ENCODE measurements around the gene CTDSP1.

The CTDSP1 gene

GRCh38 chr2:218405086-218405745 is 5.5 kb downstream of the CTDSP1 start:
- TF ChIP-seq NFIC (IDR thresholded peaks at IDR 0.05) (no peak), CREB1 (IDR thresholded peaks at IDR 0.05; ENCODE audit: low read depth) (no peak), ZBTB7A (IDR thresholded peaks at IDR 0.05; ENCODE audit: low read depth) (no peak), TEAD4 (IDR thresholded peaks at IDR 0.05) (no peak), CEBPB (IDR thresholded peaks at IDR 0.05) (no peak), TAF1 (IDR thresholded peaks at IDR 0.05; ENCODE audit: low read depth) (no peak), FOXM1 (IDR thresholded peaks at IDR 0.05; ENCODE audit: borderline replicate concordance, low read depth) (no peak), EGR1 (IDR thresholded peaks at IDR 0.05) (no peak), USF1 (IDR thresholded peaks at IDR 0.05) (no peak), MAX (IDR thresholded peaks at IDR 0.05) (no peak), YY1 (IDR thresholded peaks at IDR 0.05; ENCODE audit: low read depth) (no peak), REST (IDR thresholded peaks at IDR 0.05; ENCODE audit: low read depth) (no peak), TCF12 (IDR thresholded peaks at IDR 0.05; ENCODE audit: low read depth) (no peak), EP300 (IDR thresholded peaks at IDR 0.05; ENCODE audit: borderline replicate concordance) (no peak)

DNA sequence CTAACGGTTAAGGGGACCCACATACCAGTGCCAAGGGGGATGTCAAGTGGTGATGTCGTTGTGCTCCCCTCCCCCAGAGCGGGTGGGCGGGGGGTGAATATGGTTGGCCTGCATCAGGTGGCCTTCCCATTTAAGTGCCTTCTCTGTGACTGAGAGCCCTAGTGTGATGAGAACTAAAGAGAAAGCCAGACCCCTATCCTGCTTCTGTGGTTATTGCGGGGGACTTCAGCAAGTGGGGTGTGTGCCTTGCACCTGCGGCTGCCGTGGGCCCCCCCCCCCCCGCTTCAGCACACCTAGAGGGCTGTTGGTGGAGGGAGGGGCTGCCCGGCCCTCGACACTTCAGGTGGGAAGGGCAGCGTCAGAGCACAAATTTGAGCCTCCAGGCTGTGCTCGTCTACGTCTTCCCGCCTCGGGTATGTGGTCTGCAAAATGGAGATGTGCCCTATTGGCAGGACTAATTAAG is 6.1 kb downstream of the CTDSP1 start:
- TF ChIP-seq TAF1 (IDR thresholded peaks at IDR 0.05; ENCODE audit: low read depth): no peak
- TF ChIP-seq FOXM1 (IDR thresholded peaks at IDR 0.05; ENCODE audit: borderline replicate concordance, low read depth): no peak
- TF ChIP-seq REST (IDR thresholded peaks at IDR 0.05; ENCODE audit: low read depth): no peak
- 0 out of 2 replicates have a peak, but pooled peaks have one; percentile 26 for TF ChIP-seq ZBTB7A (IDR thresholded peaks at IDR 0.05; ENCODE audit: low read depth)
- no peak for TF ChIP-seq EP300 (IDR thresholded peaks at IDR 0.05; ENCODE audit: borderline replicate concordance)
- TF ChIP-seq YY1 (IDR thresholded peaks at IDR 0.05; ENCODE audit: low read depth): no peak
- no peak for TF ChIP-seq MAX (IDR thresholded peaks at IDR 0.05)
- no peak for TF ChIP-seq CREB1 (IDR thresholded peaks at IDR 0.05; ENCODE audit: low read depth)

- TF ChIP-seq REST (IDR thresholded peaks at IDR 0.05; ENCODE audit: low read depth) (no peak), EP300 (IDR thresholded peaks at IDR 0.05; ENCODE audit: borderline replicate concordance) (no peak), USF1 (IDR thresholded peaks at IDR 0.05) (no peak), TCF12 (IDR thresholded peaks at IDR 0.05; ENCODE audit: low read depth) (peak; percentile 27; the same call in 1 of the 2 replicates), YY1 (IDR thresholded peaks at IDR 0.05; ENCODE audit: low read depth) (0 out of 2 replicates have a peak, but pooled peaks have one; percentile 54), RAD21 (IDR thresholded peaks at IDR 0.05; ENCODE audit: low read depth) (peak; percentile 75), FOXM1 (IDR thresholded peaks at IDR 0.05; ENCODE audit: borderline replicate concordance, low read depth) (no peak), TAF1 (IDR thresholded peaks at IDR 0.05; ENCODE audit: low read depth) (peak; percentile 49; the same call in 1 of the 2 replicates), MAX (IDR thresholded peaks at IDR 0.05) (peak; percentile 65), CREB1 (IDR thresholded peaks at IDR 0.05; ENCODE audit: low read depth) (no peak), TEAD4 (IDR thresholded peaks at IDR 0.05) (peak; percentile 85), EGR1 (IDR thresholded peaks at IDR 0.05) (no peak), ZBTB7A (IDR thresholded peaks at IDR 0.05; ENCODE audit: low read depth) (peak; percentile 94), CEBPB (IDR thresholded peaks at IDR 0.05) (peak; percentile 15; the same call in 1 of the 2 replicates), NFIC (IDR thresholded peaks at IDR 0.05) (no peak)
Measured at GRCh38 chr2:218406209-218406948, 6.7 kb downstream of the CTDSP1 start.

Measured in Ishikawa (cell line).